SHP77 treated with DMSO at 0.1 percent for 48 hours (cell line): ENCODE measurements around the gene TTC21A.

Experiments
- DNase-seq: peaks from one replicate; lab custom pipeline; 2025; lab: John Stamatoyannopoulos, UW

TTC21A gene

DNA sequence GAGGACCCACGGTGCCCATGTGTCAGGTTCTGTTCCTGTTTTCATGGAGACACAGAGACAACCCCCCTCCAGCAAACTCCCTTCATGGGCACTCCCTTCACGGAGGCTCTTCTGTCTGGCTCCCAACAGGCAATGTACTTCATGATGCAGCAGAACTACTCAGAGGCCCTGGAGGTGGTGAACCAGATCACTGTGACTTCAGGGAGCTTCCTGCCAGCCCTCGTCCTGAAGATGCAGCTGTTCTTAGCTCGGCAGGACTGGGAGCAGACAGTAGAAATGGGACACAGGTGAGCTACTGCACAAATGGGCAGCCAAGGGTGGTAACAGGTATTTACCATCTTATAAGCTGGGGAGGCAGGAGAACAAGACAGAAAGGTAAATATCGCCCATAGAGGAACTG lies 7.0 kb downstream of the TTC21A start:
- DNase-seq, result no peak

DNA sequence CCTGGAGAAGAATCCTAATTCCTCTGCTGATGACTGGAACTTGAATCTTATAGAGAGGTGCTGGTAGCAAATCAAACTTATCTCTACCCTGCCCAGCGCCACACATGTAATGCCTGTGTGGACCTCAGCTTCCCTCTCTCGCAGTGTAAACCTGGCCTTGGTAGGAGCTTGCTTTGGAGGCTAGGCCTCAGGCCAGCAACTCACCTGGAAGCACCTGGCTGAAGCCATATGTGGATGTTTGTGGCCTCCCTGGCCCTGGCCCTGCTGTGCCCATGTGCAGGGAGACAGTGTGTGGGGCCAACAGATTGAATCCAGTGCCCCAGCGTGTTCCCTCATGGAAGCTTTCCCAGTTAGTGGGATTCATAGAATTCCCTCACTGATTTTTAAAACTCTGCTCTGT lies 8.4 kb downstream of the TTC21A start:
- no peak for DNase-seq

DNA sequence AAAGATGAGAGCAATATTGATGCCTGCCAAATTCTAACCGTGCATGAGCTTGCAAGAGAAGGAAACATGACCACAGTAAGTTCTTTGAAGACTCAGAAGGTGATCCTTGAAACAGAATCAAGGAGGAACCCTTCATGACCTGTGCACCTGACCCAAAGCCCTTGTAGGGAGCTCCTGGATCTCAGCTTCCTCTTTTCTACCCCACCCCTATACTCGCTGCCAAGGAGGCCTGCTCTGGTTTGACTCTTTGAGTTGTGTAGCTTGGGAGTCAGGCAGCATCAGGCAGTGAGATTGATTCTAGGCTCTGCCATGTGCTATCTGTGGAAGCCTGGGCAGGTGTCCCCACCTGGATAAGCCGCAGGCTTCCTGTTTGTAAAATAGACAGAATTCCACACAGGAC lies 10.6 kb downstream of the TTC21A start:
- DNase-seq, result no peak

DNA sequence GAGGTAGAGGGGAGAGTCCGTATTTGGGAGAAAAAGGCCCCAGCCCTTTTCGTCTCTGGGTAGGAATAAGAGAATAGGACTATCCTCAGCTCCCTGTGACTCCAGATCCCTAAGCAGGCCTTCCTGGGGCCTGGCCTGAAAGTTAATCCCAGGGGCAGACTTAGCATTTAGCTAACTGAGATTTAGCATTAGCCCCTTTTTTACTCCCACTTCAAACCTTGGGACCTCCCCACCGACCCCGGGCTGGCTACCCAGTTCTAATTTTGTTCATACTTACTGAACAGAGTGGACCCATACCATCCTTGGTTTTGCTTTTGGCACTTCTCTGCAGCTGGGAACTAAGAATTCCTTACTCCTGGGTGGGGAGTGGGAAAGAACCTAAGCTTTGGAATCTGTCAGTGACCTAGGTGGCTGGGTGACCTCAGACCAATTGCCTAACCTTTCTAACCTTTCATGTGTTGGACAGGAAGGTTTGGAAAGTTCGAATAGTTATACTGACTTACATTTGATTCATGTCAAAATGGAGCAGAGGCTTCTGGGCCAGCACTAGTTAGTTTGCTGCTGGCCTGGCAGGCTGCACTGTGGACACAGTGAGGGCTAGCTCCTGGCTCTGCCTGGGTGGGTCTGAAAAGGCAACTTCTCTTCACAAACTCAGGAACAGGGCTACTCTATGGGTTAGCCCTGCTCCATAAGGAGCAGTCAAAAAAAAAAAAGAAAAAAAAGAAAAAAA lies 11.6 kb downstream of the TTC21A start:
- DNase-seq, result no peak

DNA sequence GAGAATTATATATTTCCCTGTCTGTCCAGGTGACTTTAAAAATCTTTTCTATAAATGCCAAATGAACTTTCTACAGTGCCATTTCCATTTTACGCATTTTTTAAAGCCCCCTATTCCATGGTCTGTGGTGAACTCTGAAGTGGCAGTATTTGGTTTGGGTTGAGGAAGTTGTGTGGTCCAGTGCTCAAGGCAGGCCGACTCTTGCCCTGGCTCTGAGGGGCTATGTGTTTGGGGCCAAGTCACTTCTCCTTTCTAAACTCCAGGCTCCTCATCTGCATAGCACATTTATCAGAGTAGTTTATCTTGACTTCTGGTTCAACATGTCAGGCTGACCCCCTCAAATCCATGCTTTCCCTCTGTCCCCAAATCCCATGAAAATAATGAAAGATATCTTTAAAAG lies 14.1 kb downstream of the TTC21A start:
- no peak for DNase-seq

DNA sequence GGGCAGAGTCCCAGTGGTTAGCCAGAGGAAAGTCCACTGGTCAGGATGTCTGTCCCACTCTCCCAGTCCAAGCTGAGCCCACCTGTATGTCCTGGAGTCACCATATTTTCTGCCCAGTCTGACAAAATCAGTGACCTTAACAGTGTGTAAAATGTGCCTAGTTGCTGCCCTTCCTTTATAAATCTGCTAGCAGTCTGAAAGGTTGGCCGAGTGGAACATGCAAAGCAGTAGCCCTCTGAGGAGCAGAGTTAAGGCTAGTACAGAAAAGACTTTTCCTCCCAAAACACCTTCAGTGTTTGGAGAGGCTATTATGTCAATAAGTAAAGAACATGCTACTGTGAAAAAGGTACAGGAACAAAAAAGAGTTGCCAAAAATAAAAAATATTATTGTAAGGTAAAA lies 15.3 kb downstream of the TTC21A start:
- no peak for DNase-seq

DNA sequence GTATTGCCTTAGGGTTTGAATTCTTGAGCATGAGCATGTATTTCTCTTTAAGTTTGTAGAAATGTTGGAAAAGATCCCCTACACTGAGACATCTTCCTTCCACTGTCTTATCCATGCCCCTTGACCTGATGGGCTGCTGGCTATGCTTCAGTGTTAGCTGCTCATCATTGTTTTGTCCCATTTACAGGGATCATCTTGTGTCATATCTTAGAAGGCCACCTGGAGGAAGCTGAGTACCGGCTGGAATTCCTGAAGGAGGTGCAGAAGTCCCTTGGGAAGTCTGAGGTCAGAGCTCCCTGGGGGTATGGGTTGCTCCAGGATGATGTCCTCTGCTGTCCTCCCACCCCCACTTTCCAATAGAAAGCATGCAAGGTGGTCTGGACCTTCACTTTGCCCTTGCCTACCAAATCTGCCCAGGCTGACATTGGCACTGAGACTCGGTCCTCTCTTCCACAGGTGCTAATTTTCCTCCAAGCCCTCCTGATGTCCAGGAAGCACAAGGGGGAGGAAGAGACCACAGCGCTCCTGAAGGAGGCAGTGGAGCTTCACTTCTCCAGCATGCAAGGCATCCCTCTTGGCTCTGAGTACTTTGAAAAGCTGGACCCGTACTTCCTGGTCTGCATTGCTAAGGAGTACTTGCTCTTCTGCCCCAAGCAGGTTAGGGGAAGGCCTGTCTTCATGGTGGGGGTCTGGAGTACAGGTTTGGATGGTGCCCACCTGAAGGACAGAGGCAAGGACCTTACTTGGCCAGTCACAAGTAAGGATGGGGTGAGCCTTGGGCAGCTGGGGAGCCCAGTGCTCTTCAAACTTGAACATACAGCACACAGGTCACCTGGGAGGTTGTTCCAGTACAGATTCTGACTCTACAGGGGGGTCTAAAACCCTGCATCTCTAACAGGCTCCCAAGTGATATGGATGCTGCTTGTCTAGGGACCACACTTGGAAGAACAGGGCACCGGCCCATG lies 17.7 kb downstream of the TTC21A start:
- DNase-seq, result no peak

DNA sequence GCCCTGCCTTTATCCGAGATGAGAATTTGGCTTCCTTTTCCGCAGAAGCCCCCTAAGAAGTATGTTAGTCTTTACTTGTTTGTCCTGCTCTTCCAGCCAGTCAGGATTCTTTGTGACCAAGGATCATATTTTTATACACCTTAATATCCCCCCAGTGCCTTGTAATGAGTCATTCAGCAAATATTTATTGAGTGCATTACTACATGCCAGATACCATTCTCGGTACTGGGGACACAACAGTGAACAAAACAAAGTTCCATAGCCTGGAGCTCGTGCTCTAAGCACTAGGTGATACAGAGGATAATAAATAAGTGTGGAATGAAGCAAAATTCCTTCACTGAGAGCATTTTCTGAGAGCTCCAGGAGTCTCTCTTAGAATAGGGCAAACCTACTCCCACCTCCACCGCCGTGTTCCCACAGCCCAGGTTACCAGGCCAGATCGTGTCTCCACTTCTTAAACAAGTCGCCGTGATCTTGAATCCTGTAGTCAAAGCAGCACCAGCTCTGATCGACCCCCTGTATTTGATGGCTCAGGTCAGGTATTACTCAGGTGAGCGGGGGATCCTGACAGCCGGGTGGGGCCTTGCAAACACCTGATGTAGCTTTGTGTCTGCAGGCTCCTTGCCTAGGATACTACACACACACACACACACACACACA lies 18.5 kb downstream of the TTC21A start:
- DNase-seq, result no peak

DNA sequence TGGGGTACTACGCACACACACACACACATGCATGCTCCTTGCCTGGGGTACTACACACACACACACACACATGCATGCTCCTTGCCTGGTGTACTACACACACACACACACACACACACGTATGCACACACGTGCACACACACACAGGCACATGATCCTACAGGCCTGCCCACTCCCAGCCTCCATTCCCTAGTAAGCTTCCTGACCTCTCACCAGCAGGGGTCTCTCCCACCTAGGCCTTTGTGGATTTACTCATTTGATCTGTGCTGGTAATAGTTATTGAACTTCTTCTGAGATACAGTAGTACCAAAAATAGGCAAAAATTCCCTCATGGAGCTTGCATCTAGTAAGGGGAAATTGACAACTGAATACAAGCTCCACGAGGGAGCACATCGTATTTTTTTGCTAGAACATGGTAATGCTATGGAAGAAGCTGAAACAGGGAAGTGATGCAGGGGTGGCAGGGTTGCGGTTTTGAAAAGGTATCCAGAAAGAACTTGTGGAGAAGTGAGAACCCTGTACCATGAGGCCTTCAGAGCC lies 19.1 kb downstream of the TTC21A start:
- DNase-seq, result no peak

DNA sequence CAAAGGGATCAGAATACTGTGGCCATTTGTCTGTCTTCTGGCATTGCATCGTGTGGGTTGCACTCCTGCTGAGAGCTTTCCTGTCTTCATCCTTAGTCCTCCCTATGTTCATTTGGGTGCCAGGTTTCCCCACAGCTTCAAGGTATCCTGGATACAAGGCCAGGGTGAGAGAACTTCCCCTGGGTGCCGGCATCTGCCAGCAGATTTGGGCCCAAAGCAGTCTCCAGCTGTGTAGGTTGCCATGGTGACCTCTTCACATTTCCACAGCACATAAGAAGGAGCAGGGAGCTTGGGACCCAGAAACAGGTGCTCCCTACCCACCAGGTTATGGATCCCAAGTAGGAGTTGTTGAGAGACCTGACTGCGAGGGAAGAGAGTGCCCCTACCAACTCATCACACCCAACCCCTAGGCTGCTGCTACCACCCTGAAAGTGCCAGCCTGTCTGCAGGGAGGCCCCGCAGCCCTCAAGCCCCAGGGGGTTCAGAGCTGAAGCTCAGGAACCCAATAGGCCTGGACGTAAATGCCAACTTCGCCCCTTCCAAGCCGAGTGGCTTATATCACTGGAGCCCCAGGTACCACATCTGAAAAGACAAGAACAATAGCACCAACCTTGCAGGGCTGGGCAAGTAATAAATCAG lies 19.9 kb downstream of the TTC21A start:
- no peak for DNase-seq

DNA sequence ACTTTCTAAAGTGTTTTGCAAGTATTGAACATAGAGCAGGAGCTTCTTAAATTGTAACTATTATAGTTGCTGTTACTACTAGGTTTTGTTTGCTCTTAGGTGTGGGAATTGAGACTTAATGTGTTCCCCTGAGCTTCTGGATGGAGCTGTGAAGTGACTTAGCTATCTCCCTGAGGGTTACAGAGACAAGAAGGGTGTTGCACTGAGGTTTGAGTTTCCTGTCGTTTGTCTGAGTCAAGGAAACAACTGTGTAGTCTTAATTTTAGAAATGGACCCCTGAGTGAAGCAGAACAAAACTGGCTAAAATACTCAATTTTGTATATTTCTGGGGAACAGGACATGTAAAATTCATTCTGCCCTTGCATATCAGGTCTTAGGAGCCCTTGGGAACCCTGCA lies 20.4 kb downstream of the TTC21A start:
- no peak for DNase-seq

DNA sequence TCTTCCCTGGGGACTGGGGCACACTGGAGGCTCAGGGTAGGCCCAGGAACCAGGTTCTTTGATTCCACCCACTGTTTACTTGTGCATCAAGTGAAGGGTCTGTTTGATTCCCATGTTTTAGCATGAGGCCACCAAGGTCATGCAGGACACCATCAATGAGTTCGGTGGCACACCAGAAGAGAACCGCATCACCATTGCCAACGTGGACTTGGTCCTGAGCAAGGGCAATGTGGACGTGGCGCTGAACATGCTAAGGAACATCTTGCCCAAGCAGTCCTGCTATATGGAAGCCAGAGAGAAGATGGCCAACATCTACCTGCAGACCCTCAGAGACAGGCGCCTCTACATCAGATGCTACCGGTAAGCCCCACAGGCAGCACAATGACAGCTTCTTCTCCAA lies 21.5 kb downstream of the TTC21A start:
- no peak for DNase-seq

DNA sequence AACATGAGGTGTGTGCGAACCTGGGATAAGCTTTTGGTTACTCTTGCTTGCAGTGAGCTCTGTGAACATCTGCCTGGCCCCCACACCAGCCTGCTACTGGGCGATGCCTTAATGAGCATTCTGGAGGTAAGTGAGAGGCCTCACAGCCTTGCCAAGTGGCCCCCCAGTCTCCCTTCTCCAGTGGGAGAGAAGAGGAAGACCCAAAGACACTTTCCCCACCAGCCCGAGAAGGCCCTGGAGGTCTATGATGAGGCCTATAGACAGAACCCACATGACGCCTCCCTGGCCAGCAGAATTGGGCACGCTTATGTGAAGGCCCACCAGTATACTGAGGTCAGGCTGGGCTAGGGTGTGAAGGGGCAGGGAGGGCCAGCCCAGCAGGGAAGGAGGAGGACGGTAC lies 22.5 kb downstream of the TTC21A start:
- DNase-seq, result no peak

DNA sequence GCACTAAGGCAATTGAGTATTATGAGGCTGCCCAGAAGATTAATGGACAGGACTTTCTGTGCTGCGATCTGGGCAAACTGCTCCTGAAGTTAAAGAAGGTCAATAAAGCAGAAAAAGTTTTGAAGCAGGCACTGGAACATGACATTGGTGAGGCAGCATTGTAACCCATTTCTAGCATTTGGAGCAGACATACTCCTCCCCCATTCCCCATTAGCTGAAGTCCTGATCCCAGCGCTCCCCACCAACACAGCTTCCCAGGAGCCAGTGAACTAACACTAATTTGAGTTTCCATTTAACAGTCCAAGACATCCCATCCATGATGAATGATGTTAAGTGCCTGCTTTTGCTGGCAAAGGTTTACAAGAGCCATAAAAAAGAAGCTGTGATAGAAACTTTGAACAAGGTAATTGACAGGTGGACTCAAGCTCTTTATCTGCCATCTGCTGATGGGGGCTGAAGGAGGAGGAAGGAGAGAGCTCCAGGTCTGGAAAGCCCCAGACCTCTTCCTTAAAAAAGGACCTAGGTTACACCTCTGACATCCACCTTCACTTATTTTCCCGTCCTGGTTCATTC lies 23.3 kb downstream of the TTC21A start:
- no peak for DNase-seq

DNA sequence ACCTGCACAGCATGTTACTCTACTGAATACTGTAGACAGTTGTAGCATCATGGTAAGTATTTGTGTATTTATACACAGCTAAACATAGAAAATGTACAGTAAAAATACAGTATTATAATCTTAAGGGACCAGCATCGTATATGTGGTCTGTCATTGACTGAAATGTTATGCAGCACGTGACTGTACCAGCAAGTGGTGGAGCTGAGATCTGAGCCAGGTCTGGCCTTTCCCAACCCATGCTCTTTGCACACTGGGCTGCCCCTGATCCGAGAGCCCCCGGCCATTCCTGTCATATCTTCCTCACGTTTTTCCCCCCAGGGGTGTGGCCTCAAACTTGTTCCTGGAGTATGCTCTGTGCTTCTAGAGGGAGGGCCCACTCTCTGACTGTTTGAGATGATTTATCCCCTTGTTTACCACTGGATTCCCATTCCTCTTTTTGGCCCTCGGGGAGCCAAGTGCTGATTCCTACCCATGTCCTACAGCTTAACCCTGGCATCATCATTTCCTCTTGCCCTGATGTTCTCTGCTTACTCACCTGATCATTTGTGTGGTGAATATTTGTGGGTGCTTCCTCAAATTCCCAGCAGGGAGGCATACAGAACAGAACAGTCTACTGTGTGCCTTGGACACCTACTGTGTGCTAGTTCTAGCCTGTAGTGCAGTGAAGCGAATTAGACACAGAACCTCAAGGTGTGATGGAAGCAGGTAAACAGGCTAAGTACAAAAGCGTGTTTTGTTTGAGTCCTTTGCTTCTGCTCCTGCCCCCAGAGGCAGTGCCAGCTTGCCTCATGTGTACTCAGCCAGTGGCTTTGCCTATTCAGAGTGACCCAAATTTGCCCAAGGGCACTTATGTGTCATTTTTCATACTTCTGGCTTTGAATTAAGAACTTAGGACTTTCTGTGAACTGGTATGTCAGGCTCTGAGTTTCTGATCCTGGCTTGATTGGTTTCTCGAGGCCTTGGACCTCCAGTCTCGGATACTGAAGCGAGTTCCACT lies 24.9 kb downstream of the TTC21A start:
- no peak for DNase-seq

DNA sequence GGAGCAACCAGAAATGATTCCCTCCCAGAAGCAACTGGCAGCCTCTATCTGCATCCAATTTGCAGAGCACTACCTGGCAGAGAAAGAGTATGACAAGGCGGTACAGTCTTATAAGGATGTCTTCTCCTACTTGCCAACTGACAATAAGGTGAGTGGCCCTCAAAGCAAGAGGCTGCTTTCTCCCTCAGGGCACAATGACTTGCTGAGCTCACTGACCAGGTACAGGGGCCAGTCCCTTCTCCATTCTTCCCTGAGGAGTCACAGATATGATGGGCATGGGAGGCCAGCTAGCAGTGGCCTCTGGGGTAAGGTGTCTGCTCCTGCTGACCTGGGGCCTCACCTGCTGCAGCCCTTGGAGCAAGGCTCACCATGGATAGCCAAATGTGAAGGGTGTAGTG lies 25.6 kb downstream of the TTC21A start:
- no peak for DNase-seq

DNA sequence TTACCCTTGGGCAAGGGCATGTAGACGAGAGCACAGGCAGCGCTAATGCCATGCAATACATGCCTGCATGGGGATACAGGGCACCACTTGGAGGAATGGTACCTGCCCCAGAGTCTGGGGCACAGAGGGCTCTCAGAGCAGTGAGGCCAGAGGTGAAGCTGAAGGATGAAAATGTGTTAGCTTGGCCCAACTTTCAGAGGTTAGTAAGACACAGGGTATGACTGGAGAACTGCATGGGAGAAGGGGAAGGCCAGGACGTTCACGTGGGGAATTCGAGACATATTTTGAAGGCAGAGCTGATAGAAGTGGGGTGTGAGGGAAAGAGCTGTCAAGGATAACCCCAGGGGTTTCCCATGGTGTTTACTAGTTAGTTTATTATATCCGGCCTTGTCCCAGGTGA lies 26.3 kb downstream of the TTC21A start:
- no peak for DNase-seq

DNA sequence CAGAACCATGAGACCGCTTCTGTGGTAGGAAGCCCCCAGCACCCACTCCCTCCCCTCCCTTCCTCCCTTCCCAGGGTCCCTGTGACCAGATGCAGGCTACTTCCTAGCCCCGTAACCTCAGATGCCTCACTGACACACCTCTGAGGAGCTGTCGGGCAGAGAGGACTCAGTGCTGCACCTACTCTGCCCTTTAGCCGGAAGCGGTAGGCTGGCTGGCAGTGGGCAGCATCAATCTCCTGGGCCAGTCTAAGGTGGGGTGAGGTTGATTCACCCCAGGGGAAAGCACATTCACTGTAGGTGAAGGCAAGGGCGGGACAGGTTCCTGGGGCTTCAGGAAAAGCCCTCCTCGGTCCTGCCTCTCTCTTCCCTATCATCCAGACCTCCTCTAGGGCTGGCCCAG lies 26.8 kb downstream of the TTC21A start:
- DNase-seq, result no peak

DNA sequence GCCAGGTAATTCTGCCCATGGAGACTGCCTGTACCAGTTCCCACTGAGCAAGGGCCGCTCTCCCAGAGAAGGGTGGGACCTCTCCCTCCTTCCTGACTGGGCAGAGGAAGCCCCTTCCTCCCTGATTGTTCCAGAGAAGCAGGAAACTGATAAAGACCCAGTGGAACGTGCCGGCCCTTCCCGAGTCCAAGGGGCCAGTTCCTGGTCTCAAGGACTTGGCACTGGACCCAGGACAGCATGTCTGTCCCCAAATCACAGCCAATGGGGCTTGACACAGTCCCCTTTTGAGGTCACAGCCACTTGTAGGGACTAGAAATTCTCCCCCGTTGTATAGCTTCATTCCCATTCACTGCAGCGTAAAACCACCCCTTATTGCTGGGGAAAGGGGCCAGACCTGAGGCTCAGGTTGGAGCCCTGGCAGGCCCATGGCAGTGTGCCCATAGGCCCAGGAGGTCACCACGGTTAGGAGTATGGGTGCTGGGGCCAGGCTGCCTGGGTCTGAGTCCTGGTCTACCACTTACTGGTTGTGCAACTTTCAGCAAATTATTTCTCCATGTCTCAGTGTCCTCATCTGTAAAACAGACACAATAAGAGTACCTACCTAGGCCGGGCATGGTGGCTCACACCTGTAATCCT lies 27.8 kb downstream of the TTC21A start:
- no peak for DNase-seq
